Measurements from ENCODE around the gene RPS3. TPM values are rescaled to one million over a fixed set of nuclear protein-coding genes. Genes with fewer than 3 reads are reported as not detected.
A peak's percentile ranks its signal among the peaks of the same experiment; 100 is the strongest.
"Not testable (repeated sequence)": the region's sequence is repeated elsewhere in the genome, so short reads cannot be mapped to it uniquely, and the experiment has no call there.

Gene RPS3
- total and polyA plus RNA-seq, 2 experiments from 2014 or later, result 1,094 to 1,201 TPM

- Histone ChIP-seq H3K9me3 (ENCODE audit: low read depth) (no peaks in the 10 kb centered on the region), H4K20me1 (ENCODE audit: insufficient read depth, poor library complexity, severe bottlenecking) (no peaks in the 10 kb centered on the region), H3K79me2 (no peaks in the 10 kb centered on the region), H3K27ac (no peak overlapping the region), H3K36me3 (replicated peaks; ENCODE audit: insufficient read depth, low read depth) (no peaks in the 10 kb centered on the region), H3K9me2 (replicated peaks; ENCODE audit: insufficient read depth) (no peaks in the 10 kb centered on the region), H3K4me3 (no peak overlapping the region), H2AFZ (no peak overlapping the region), H3K27me3 (no peaks in the 10 kb centered on the region), H3K4me1 (ENCODE audit: insufficient read depth) (no peaks in the 10 kb centered on the region), H3K4me2 (no peak overlapping the region)
- 72% methylated on average over 2 of the region's 2 CpGs for WGBS (ENCODE audit: low lambda C conversion rate, missing lambda C conversion rate)
- TF ChIP-seq EZH2phosphoT487 (IDR thresholded peaks at IDR 0.05; ENCODE audit: low read depth, severe bottlenecking, unreplicated experiment), result no peak
- no peak for TF ChIP-seq EZH2 (IDR thresholded peaks at IDR 0.05; ENCODE audit: borderline replicate concordance)
- TF ChIP-seq CTCF (IDR thresholded peaks at IDR 0.05; ENCODE audit: poor library complexity), result no peak
- DNase-seq (ENCODE audit: low spot score), result no peak
These were observed 33.6 kb upstream of the RPS3 start for GRCh38 chr11:75365711-75366181.

- not testable (repeated sequence) for H3K9me3 ChIP-seq (ENCODE audit: low read depth); DNase-seq (ENCODE audit: low spot score); H3K27me3 ChIP-seq; H3K4me3 ChIP-seq; H3K27ac ChIP-seq; H2AFZ ChIP-seq; H3K9me2 ChIP-seq (replicated peaks; ENCODE audit: insufficient read depth); H3K36me3 ChIP-seq (replicated peaks; ENCODE audit: insufficient read depth, low read depth); H4K20me1 ChIP-seq (ENCODE audit: insufficient read depth, poor library complexity, severe bottlenecking); H3K4me2 ChIP-seq; H3K4me1 ChIP-seq (ENCODE audit: insufficient read depth); H3K79me2 ChIP-seq
- 77% methylated on average over 5 of the region's 5 CpGs for WGBS (ENCODE audit: low lambda C conversion rate, missing lambda C conversion rate)
These were observed 32.5 kb upstream of the RPS3 start for GRCh38 chr11:75366826-75367225.

GRCh38 chr11:75369560-75370255 is 29.6 kb upstream of the RPS3 start:
- no peak for DNase-seq (ENCODE audit: low spot score)
- Histone ChIP-seq H3K4me2 (no peak overlapping the region), H4K20me1 (ENCODE audit: insufficient read depth, poor library complexity, severe bottlenecking) (no peaks in the 10 kb centered on the region), H3K9me3 (ENCODE audit: low read depth) (no peaks in the 10 kb centered on the region), H2AFZ (no peak overlapping the region), H3K36me3 (replicated peaks; ENCODE audit: insufficient read depth, low read depth) (no peaks in the 10 kb centered on the region), H3K9me2 (replicated peaks; ENCODE audit: insufficient read depth) (no peaks in the 10 kb centered on the region), H3K4me1 (ENCODE audit: insufficient read depth) (peaks cover 19% of the 10 kb centered on the region), H3K27ac (no peak overlapping the region), H3K4me3 (no peak overlapping the region), H3K79me2 (no peaks in the 10 kb centered on the region), H3K27me3 (no peaks in the 10 kb centered on the region)
- 93% methylated on average over 6 of the region's 6 CpGs for WGBS (ENCODE audit: low lambda C conversion rate, missing lambda C conversion rate)
- TF ChIP-seq EZH2 (IDR thresholded peaks at IDR 0.05; ENCODE audit: borderline replicate concordance) (no peak), CTCF (IDR thresholded peaks at IDR 0.05; ENCODE audit: poor library complexity) (no peak)

- peak overlapping the region; percentile 89 for H3K27ac ChIP-seq
- H3K4me3 ChIP-seq, result no peak overlapping the region
- no peaks in the 10 kb centered on the region for H3K36me3 ChIP-seq (replicated peaks; ENCODE audit: insufficient read depth, low read depth)
- no peaks in the 10 kb centered on the region for H3K79me2 ChIP-seq
- no peaks in the 10 kb centered on the region for H3K27me3 ChIP-seq
- WGBS (ENCODE audit: low lambda C conversion rate, missing lambda C conversion rate), result 31% methylated on average over 8 of the region's 8 CpGs
- H3K4me1 ChIP-seq (ENCODE audit: insufficient read depth), result peaks cover 19% of the 10 kb centered on the region
- no peaks in the 10 kb centered on the region for H3K9me3 ChIP-seq (ENCODE audit: low read depth)
- TF ChIP-seq EZH2 (IDR thresholded peaks at IDR 0.05; ENCODE audit: borderline replicate concordance) (no peak), EZH2phosphoT487 (IDR thresholded peaks at IDR 0.05; ENCODE audit: low read depth, severe bottlenecking, unreplicated experiment) (no peak), CTCF (IDR thresholded peaks at IDR 0.05; ENCODE audit: poor library complexity) (no peak)
- no peaks in the 10 kb centered on the region for H4K20me1 ChIP-seq (ENCODE audit: insufficient read depth, poor library complexity, severe bottlenecking)
- no peaks in the 10 kb centered on the region for H3K9me2 ChIP-seq (replicated peaks; ENCODE audit: insufficient read depth)
- peak; percentile 68 for DNase-seq (ENCODE audit: low spot score)
- no peak overlapping the region for H2AFZ ChIP-seq
- H3K4me2 ChIP-seq, result peak overlapping the region; percentile 55
These were observed 27.1 kb upstream of the RPS3 start for GRCh38 chr11:75371949-75372876.

All from hepatocyte (in vitro differentiated cells).